K562 (cell line): ENCODE measurements around the gene RNF207. TPM values are rescaled to one million over a fixed set of nuclear protein-coding genes. Genes with fewer than 3 reads are reported as not detected.
A peak's percentile ranks its signal among the peaks of the same experiment; 100 is the strongest.

Experiments
- ATAC-seq: fragments of 200-7000 bp; cut with Tn5 transposase; 3 replicates; pipeline ENCODE4 v1.9.1; 2020; ENCODE audit warnings: moderate library complexity
- BruUV-seq: library from RNA; stranded (reverse); fragments of 400-500 nt; replicated peaks from 2 replicates; lab custom pipeline; 2021; lab: Mats Ljungman, UMichigan
- CTCF ChIA-PET: fragments of 300-600 bp; formaldehyde crosslinking; extraction: SDS; loops from one replicate; lab custom pipeline; 2021; ENCODE audit warnings: low intra/inter-chr PET ratio; lab: Yijun Ruan, JAX
- POLR2A ChIA-PET: fragments of 300-600, 350-650 bp; sonication (Branson Sonifier 250); formaldehyde crosslinking; extraction: SDS; loops from one replicate; lab custom pipeline; 2021; ENCODE audit warnings: antibody characterized with exemption, inconsistent platforms; lab: Yijun Ruan, JAX
- DNase-seq, 4 experiments: peaks; one replicate each; pipeline versions ENCODE4 v3.0.0 to v3.0.0-alpha.2; 2011 to 2018; ENCODE audit warnings: low spot score in 3 of 4, mixed read lengths in 3 of 4; ENCODE audit errors: extremely low read depth in 1 of 4
- FAIRE-seq: peaks from 2 replicates; lab custom pipeline; 2011; peaks lifted over from hg19 to GRCh38; lab: Jason Lieb, UNC
- H2AFZ ChIP-seq: 2 replicates; pipeline ENCODE4 v1.6.0; 2011; ENCODE audit warnings: low read depth, low read length, control low read depth, inconsistent platforms
- H3K27ac ChIP-seq: fragments of 200-600 bp; 3 replicates; pipeline ENCODE4 v1.8.0; 2011; ENCODE audit warnings: low read depth, mild to moderate bottlenecking, control low read depth, inconsistent platforms, low read length, moderate library complexity, mixed read lengths; ENCODE audit errors: extremely low read depth
- H3K27me3 ChIP-seq, 2 experiments: fragments of 300-600 bp in 1 of 2; 2 replicates in 1 of 2; 3 replicates in 1 of 2; pipeline versions ENCODE4 v1.6.0 to v1.8.0; 2011; ENCODE audit warnings: inconsistent platforms in 2 of 2, low read length in 2 of 2, mild to moderate bottlenecking in 1 of 2, mixed read lengths in 1 of 2, moderate library complexity in 1 of 2; ENCODE audit not compliant: control insufficient read depth in 2 of 2, insufficient read depth in 2 of 2
- H3K36me3 ChIP-seq: fragments of 300-600 bp; 3 replicates; pipeline ENCODE4 v1.8.0; 2011; ENCODE audit warnings: mild to moderate bottlenecking, low read length, inconsistent platforms; ENCODE audit not compliant: control insufficient read depth, insufficient read depth
- H3K4me1 ChIP-seq, 2 experiments: fragments of 200-600 bp in 1 of 2; replicated peaks in 1 of 2; 2 replicates in 1 of 2; 3 replicates in 1 of 2; pipeline versions ENCODE4 v1.5.1 to v1.8.0; 2011; ENCODE audit warnings: inconsistent platforms in 2 of 2, low read length in 2 of 2, mild to moderate bottlenecking in 1 of 2, mixed read lengths in 1 of 2, moderate library complexity in 1 of 2; ENCODE audit not compliant: control insufficient read depth in 2 of 2, insufficient read depth in 2 of 2
- H3K4me2 ChIP-seq: 2 replicates; pipeline ENCODE4 v1.6.1; 2011; ENCODE audit warnings: low read length, control low read depth, inconsistent platforms, mixed read lengths; ENCODE audit not compliant: insufficient read depth
- H3K4me3 ChIP-seq: fragments of 200-600 bp; sonication (generic), shearing (Covaris generic); 2 replicates; pipeline ENCODE4 v1.5.1; 2016; ENCODE audit warnings: control low read depth, inconsistent platforms
- H3K79me2 ChIP-seq: fragments of 200-600 bp; 3 replicates; pipeline ENCODE4 v1.8.0; 2011; ENCODE audit warnings: low read length, inconsistent platforms; ENCODE audit not compliant: control insufficient read depth, insufficient read depth
- H3K9ac ChIP-seq, 2 experiments: 2 replicates each; pipeline versions ENCODE4 v1.6.0 to v1.6.1; 2011; ENCODE audit warnings: low read depth in 2 of 2, low read length in 2 of 2, control low read depth in 1 of 2, inconsistent platforms in 1 of 2, mild to moderate bottlenecking in 1 of 2, mixed read lengths in 1 of 2; ENCODE audit not compliant: insufficient read depth in 1 of 2
- H3K9me1 ChIP-seq: one replicate; pipeline ENCODE4 v1.6.0; 2011; ENCODE audit warnings: inconsistent platforms, mild to moderate bottlenecking, low read length, moderate library complexity; ENCODE audit not compliant: control insufficient read depth, insufficient read depth
- H3K9me3 ChIP-seq: replicated peaks from 2 replicates; pipeline ENCODE4 v1.5.1; 2011; ENCODE audit warnings: low read depth, low read length, inconsistent platforms; ENCODE audit not compliant: control insufficient read depth, insufficient read depth
- H4K20me1 ChIP-seq: replicated peaks from 2 replicates; pipeline ENCODE4 v1.6.1; 2011; ENCODE audit warnings: low read length, inconsistent platforms, mixed read lengths; ENCODE audit not compliant: control insufficient read depth, insufficient read depth
- EGR1 ChIP-seq: fragments of 450-650 bp; conservative IDR thresholded peaks from 2 replicates; pipeline ENCODE4 v1.6.1; 2017; ENCODE audit warnings: mild to moderate bottlenecking
- FOXK2 ChIP-seq, 2 experiments: fragments of 450-650 bp; IDR thresholded peaks in 1 of 2; conservative IDR thresholded peaks in 1 of 2; 2 replicates each; pipeline ENCODE4 v1.6.1; 2016; ENCODE audit warnings: low read depth in 2 of 2, mild to moderate bottlenecking in 1 of 2
- WGBS: fragments of 100-300 bp; shearing (Covaris generic); methylation state at CpG from one replicate; pipeline ENCODE4 v1.1.6; 2016; ENCODE audit warnings: low coverage, mixed read lengths; ENCODE audit not compliant: insufficient coverage; ENCODE audit errors: missing lambda C conversion rate; 5-methylcytosine and 5-hydroxymethylcytosine counted together
- in situ Hi-C: fragments of 300-500 bp; cut with MboI; formaldehyde crosslinking; loops from 4 replicates; pipeline ENCODE4 v1.15.0; 2018; ENCODE audit warnings: inconsistent platforms, mixed read lengths
- intact Hi-C: fragments of 100-400 bp; cut with micrococcal nuclease; formaldehyde crosslinking; loops from 2 replicates; pipeline ENCODE4 v1.14.2; 2022
- polyA plus RNA-seq, 8 experiments: library from polyadenylated mRNA; depleted of rRNA in 4 of 8; stranded (reverse) in 5 of 8; unstranded in 3 of 8; fragments of >200 nt; fragmentation: Nextera tagmentation in 2 of 8; fragmentation: Illumina TruSeq in 1 of 8; extraction: Ambion mirVana in 2 of 8; extraction: Trizol in 1 of 8; gene quantifications; 2 replicates each; pipeline versions ENCODE4 v1.2.1 to v1.2.3, GENCODE V29; 2011 to 2014; ENCODE audit warnings: inconsistent platforms in 1 of 8, missing spikeins in 1 of 8
- total RNA-seq, 7 experiments: library from RNA; depleted of rRNA in 6 of 7; stranded (reverse); fragments of >200 nt in 6 of 7; fragmentation: Illumina TruSeq in 2 of 7; extraction: Trizol in 2 of 7; gene quantifications; 2 replicates each; pipeline versions ENCODE4 v1.2.1 to v1.2.3, GENCODE V29; 2011 to 2021; ENCODE audit warnings: low replicate concordance in 1 of 7
- TF ChIP-seq, protein P1 (sequence below), 2 experiments: IDR thresholded peaks in 1 of 2; conservative IDR thresholded peaks in 1 of 2; 2 replicates each; pipeline ENCODE4 v1.6.1; 2016; ENCODE audit warnings: low read depth in 2 of 2, mild to moderate bottlenecking in 1 of 2, missing compliant biosample characterization in 1 of 2, missing genetic modification characterization in 1 of 2, moderate library complexity in 1 of 2
- TF ChIP-seq, protein P2 (sequence below): sonication (generic); formaldehyde crosslinking; IDR thresholded peaks from 2 replicates; pipeline ENCODE4 v1.8.0; 2022; ENCODE audit warnings: missing genetic modification reagents, mild to moderate bottlenecking, moderate library complexity, borderline replicate concordance

Gene RNF207
- total and polyA plus RNA-seq, 9 of the 15 experiments (the other 6 are each of a cell fraction or from before 2014, with no cell fraction given) = 2.7 to 30.6 (median 12.9) TPM

DNA sequence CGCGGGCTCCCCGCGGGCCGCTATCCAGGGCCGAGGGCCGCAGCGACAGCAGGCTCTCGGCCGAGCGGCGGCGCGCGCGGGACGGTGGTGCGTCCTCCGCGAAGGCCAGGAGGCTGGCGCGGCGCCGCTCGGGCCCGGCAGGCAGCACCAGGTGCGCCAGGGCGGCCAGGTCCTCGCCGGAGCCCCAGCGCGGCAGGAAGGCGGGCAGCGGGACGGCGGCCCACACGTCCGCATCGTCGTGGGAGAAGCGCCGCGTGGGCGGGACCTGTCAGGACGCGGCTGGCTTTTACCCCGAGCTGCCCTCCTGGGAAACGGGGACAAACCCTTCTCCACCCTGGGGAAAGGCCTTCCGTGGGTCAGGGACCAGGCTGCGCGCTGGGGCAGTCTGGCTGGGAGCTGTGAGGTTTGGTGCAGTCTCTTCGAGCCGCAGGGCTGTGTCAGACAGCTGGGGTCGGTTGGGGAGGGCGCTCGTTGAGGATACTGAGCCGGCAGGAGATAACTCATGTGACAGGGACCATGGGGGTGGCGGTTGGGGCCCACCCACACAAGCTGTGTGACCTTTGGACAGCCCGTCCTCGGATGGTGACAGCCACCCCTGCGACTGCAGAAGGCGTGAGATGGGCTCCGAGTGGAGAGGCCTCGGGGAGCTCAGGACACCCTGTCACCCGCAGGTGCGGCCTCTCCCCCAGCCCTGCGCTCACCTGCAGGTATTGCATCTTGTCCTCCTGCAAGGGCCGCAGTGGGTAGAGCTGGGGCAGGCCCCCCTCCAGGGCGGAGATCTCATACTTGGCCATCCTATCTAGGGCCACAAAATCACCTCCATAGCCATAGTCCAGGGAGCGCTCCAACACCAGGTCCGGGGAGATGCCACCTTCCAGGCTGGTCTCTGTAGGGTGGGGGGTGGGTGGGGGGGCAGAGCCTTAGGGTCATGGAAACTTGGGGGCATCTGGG is 44.1 kb downstream of the RNF207 start:
- in situ Hi-C loops (loop anchor here (5.0 to 25.0 kb wide), 2 partner anchors 97 to 962 kb away; no protein-coding TSS in a partner anchor), intact Hi-C loops (no loop called here)
- WGBS = 24% methylated on average over 51 of the region's 71 CpGs
- Histone ChIP-seq H3K9me3 (no peaks in the 10 kb centered on the region), H3K4me1 (peaks cover 5 to 63% of the 10 kb centered on the region in 2 experiments; a peak in 3 of 5 replicates), H2AFZ (no peak overlapping the region), H3K27me3 (peaks cover 17 to 62% of the 10 kb centered on the region in 2 experiments; a peak in 4 of 5 replicates), H3K4me2 (no peak overlapping the region), H3K27ac (no peak overlapping the region), H3K9me1 (peaks cover 10% of the 10 kb centered on the region), H4K20me1 (peaks cover 61% of the 10 kb centered on the region), H3K4me3 (no peak overlapping the region), H3K79me2 (no peaks in the 10 kb centered on the region), H3K9ac (no peak overlapping the region), H3K36me3 (no peaks in the 10 kb centered on the region)
- no peak for FAIRE-seq
- POLR2A ChIA-PET = interaction anchor here (0.5 to 1.3 kb wide), 5 partner anchors 10 to 283 kb away, joined by 3 to 4 read pairs (median 3); no protein-coding TSS in a partner anchor
- CTCF ChIA-PET = interaction anchor here (0.7 to 6.6 kb wide), 3 partner anchors 28 to 155 kb away, joined by 3 to 131 read pairs (median 4); no protein-coding TSS in a partner anchor
- TF ChIP-seq FOXK2 (conservative IDR thresholded peaks at IDR 0.05 in 1 of 2, IDR thresholded peaks at IDR 0.05 in 1 of 2; ENCODE audit: low read depth in 2 of 2) (no peak), EGR1 (peak; percentile 58)
- TF ChIP-seq, protein P1, sequence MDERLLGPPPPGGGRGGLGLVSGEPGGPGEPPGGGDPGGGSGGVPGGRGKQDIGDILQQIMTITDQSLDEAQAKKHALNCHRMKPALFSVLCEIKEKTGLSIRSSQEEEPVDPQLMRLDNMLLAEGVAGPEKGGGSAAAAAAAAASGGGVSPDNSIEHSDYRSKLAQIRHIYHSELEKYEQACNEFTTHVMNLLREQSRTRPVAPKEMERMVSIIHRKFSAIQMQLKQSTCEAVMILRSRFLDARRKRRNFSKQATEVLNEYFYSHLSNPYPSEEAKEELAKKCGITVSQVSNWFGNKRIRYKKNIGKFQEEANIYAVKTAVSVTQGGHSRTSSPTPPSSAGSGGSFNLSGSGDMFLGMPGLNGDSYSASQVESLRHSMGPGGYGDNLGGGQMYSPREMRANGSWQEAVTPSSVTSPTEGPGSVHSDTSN (CRISPR knock-in tag; IDR thresholded peaks at IDR 0.05; ENCODE audit: low read depth) = no peak
- TF ChIP-seq, protein P1 (tag; conservative IDR thresholded peaks at IDR 0.05; ENCODE audit: low read depth) = no peak
- TF ChIP-seq, protein P2, sequence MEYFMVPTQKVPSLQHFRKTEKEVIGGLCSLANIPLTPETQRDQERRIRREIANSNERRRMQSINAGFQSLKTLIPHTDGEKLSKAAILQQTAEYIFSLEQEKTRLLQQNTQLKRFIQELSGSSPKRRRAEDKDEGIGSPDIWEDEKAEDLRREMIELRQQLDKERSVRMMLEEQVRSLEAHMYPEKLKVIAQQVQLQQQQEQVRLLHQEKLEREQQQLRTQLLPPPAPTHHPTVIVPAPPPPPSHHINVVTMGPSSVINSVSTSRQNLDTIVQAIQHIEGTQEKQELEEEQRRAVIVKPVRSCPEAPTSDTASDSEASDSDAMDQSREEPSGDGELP (CRISPR knock-in tag) = 0 out of 2 replicates have a peak, but pooled peaks have one; percentile 8
- ATAC-seq = no peak
- no TSS peak for BruUV-seq
- peak; percentile 36 to 47 (median 40) for DNase-seq
